K562 (cell line): ENCODE measurements around the gene MCM3. TPM values are rescaled to one million over a fixed set of nuclear protein-coding genes. Genes with fewer than 3 reads are reported as not detected.

Experiments used
- ATAC-seq: fragments of 200-7000 bp; cut with Tn5 transposase; 3 replicates; pipeline ENCODE4 v1.9.1; 2020; ENCODE audit warnings: moderate library complexity
- BruUV-seq: library from RNA; stranded (reverse); fragments of 400-500 nt; replicated peaks from 2 replicates; lab custom pipeline; 2021; lab: Mats Ljungman, UMichigan
- CTCF ChIA-PET: fragments of 300-600 bp; formaldehyde crosslinking; extraction: SDS; loops from one replicate; lab custom pipeline; 2021; ENCODE audit warnings: low intra/inter-chr PET ratio; lab: Yijun Ruan, JAX
- POLR2A ChIA-PET: fragments of 300-600, 350-650 bp; sonication (Branson Sonifier 250); formaldehyde crosslinking; extraction: SDS; loops from one replicate; lab custom pipeline; 2021; ENCODE audit warnings: antibody characterized with exemption, inconsistent platforms; lab: Yijun Ruan, JAX
- DNase-seq, 4 experiments: peaks; one replicate each; pipeline versions ENCODE4 v3.0.0 to v3.0.0-alpha.2; 2011 to 2018; ENCODE audit warnings: low spot score in 3 of 4, mixed read lengths in 3 of 4; ENCODE audit errors: extremely low read depth in 1 of 4
- FAIRE-seq: peaks from 2 replicates; lab custom pipeline; 2011; peaks lifted over from hg19 to GRCh38; lab: Jason Lieb, UNC
- H2AFZ ChIP-seq: 2 replicates; pipeline ENCODE4 v1.6.0; 2011; ENCODE audit warnings: low read depth, low read length, control low read depth, inconsistent platforms
- H3K27ac ChIP-seq: fragments of 200-600 bp; 3 replicates; pipeline ENCODE4 v1.8.0; 2011; ENCODE audit warnings: low read depth, mild to moderate bottlenecking, control low read depth, inconsistent platforms, low read length, moderate library complexity, mixed read lengths; ENCODE audit errors: extremely low read depth
- H3K27me3 ChIP-seq, 2 experiments: fragments of 300-600 bp in 1 of 2; 2 replicates in 1 of 2; 3 replicates in 1 of 2; pipeline versions ENCODE4 v1.6.0 to v1.8.0; 2011; ENCODE audit warnings: inconsistent platforms in 2 of 2, low read length in 2 of 2, mild to moderate bottlenecking in 1 of 2, mixed read lengths in 1 of 2, moderate library complexity in 1 of 2; ENCODE audit not compliant: control insufficient read depth in 2 of 2, insufficient read depth in 2 of 2
- H3K36me3 ChIP-seq: fragments of 300-600 bp; 3 replicates; pipeline ENCODE4 v1.8.0; 2011; ENCODE audit warnings: mild to moderate bottlenecking, low read length, inconsistent platforms; ENCODE audit not compliant: control insufficient read depth, insufficient read depth
- H3K4me1 ChIP-seq, 2 experiments: fragments of 200-600 bp in 1 of 2; replicated peaks in 1 of 2; 2 replicates in 1 of 2; 3 replicates in 1 of 2; pipeline versions ENCODE4 v1.5.1 to v1.8.0; 2011; ENCODE audit warnings: inconsistent platforms in 2 of 2, low read length in 2 of 2, mild to moderate bottlenecking in 1 of 2, mixed read lengths in 1 of 2, moderate library complexity in 1 of 2; ENCODE audit not compliant: control insufficient read depth in 2 of 2, insufficient read depth in 2 of 2
- H3K4me2 ChIP-seq: 2 replicates; pipeline ENCODE4 v1.6.1; 2011; ENCODE audit warnings: low read length, control low read depth, inconsistent platforms, mixed read lengths; ENCODE audit not compliant: insufficient read depth
- H3K4me3 ChIP-seq: fragments of 200-600 bp; sonication (generic), shearing (Covaris generic); 2 replicates; pipeline ENCODE4 v1.5.1; 2016; ENCODE audit warnings: control low read depth, inconsistent platforms
- H3K79me2 ChIP-seq: fragments of 200-600 bp; 3 replicates; pipeline ENCODE4 v1.8.0; 2011; ENCODE audit warnings: low read length, inconsistent platforms; ENCODE audit not compliant: control insufficient read depth, insufficient read depth
- H3K9ac ChIP-seq, 2 experiments: 2 replicates each; pipeline versions ENCODE4 v1.6.0 to v1.6.1; 2011; ENCODE audit warnings: low read depth in 2 of 2, low read length in 2 of 2, control low read depth in 1 of 2, inconsistent platforms in 1 of 2, mild to moderate bottlenecking in 1 of 2, mixed read lengths in 1 of 2; ENCODE audit not compliant: insufficient read depth in 1 of 2
- H3K9me1 ChIP-seq: one replicate; pipeline ENCODE4 v1.6.0; 2011; ENCODE audit warnings: inconsistent platforms, mild to moderate bottlenecking, low read length, moderate library complexity; ENCODE audit not compliant: control insufficient read depth, insufficient read depth
- H3K9me3 ChIP-seq: replicated peaks from 2 replicates; pipeline ENCODE4 v1.5.1; 2011; ENCODE audit warnings: low read depth, low read length, inconsistent platforms; ENCODE audit not compliant: control insufficient read depth, insufficient read depth
- H4K20me1 ChIP-seq: replicated peaks from 2 replicates; pipeline ENCODE4 v1.6.1; 2011; ENCODE audit warnings: low read length, inconsistent platforms, mixed read lengths; ENCODE audit not compliant: control insufficient read depth, insufficient read depth
- BCOR ChIP-seq: fragments of 450-650 bp; IDR thresholded peaks from 2 replicates; pipeline ENCODE4 v1.6.1; 2016
- CEBPB ChIP-seq: fragments of 450-650 bp; IDR thresholded peaks from 2 replicates; pipeline ENCODE4 v1.6.1; 2016; ENCODE audit warnings: missing genetic modification characterization, missing compliant biosample characterization
- HDAC2 ChIP-seq: fragments of 450-650 bp; IDR thresholded peaks from 2 replicates; pipeline ENCODE4 v1.6.1; 2016; ENCODE audit warnings: mild to moderate bottlenecking
- MEIS2 ChIP-seq: fragments of 450-650 bp; IDR thresholded peaks from 2 replicates; pipeline ENCODE4 v1.6.1; 2014; ENCODE audit warnings: mild to moderate bottlenecking; ENCODE audit not compliant: partially characterized antibody
- PBX2 ChIP-seq, 2 experiments: IDR thresholded peaks in 1 of 2; conservative IDR thresholded peaks in 1 of 2; 2 replicates each; pipeline ENCODE4 v1.6.1; 2016; ENCODE audit warnings: low read depth in 2 of 2, mild to moderate bottlenecking in 1 of 2, missing compliant biosample characterization in 1 of 2, missing genetic modification characterization in 1 of 2, moderate library complexity in 1 of 2
- PKNOX1 ChIP-seq: fragments of 450-650 bp; IDR thresholded peaks from 2 replicates; pipeline ENCODE4 v1.6.1; 2016
- PREB ChIP-seq: sonication (generic); formaldehyde crosslinking; IDR thresholded peaks from 2 replicates; pipeline ENCODE4 v1.8.1; 2023; ENCODE audit warnings: mild to moderate bottlenecking, missing genetic modification reagents
- ZBTB26 ChIP-seq: fragments of 450-650 bp; formaldehyde crosslinking; IDR thresholded peaks from 2 replicates; pipeline ENCODE4 v1.4.0; 2022; ENCODE audit warnings: missing genetic modification characterization
- WGBS: fragments of 100-300 bp; shearing (Covaris generic); methylation state at CpG from one replicate; pipeline ENCODE4 v1.1.6; 2016; ENCODE audit warnings: low coverage, mixed read lengths; ENCODE audit not compliant: insufficient coverage; ENCODE audit errors: missing lambda C conversion rate; 5-methylcytosine and 5-hydroxymethylcytosine counted together
- in situ Hi-C: fragments of 300-500 bp; cut with MboI; formaldehyde crosslinking; loops from 4 replicates; pipeline ENCODE4 v1.15.0; 2018; ENCODE audit warnings: inconsistent platforms, mixed read lengths
- intact Hi-C: fragments of 100-400 bp; cut with micrococcal nuclease; formaldehyde crosslinking; loops from 2 replicates; pipeline ENCODE4 v1.14.2; 2022
- polyA plus RNA-seq, 8 experiments: library from polyadenylated mRNA; depleted of rRNA in 4 of 8; stranded (reverse) in 5 of 8; unstranded in 3 of 8; fragments of >200 nt; fragmentation: Nextera tagmentation in 2 of 8; fragmentation: Illumina TruSeq in 1 of 8; extraction: Ambion mirVana in 2 of 8; extraction: Trizol in 1 of 8; gene quantifications; 2 replicates each; pipeline versions ENCODE4 v1.2.1 to v1.2.3, GENCODE V29; 2011 to 2014; ENCODE audit warnings: inconsistent platforms in 1 of 8, missing spikeins in 1 of 8
- total RNA-seq, 7 experiments: library from RNA; depleted of rRNA in 6 of 7; stranded (reverse); fragments of >200 nt in 6 of 7; fragmentation: Illumina TruSeq in 2 of 7; extraction: Trizol in 2 of 7; gene quantifications; 2 replicates each; pipeline versions ENCODE4 v1.2.1 to v1.2.3, GENCODE V29; 2011 to 2021; ENCODE audit warnings: low replicate concordance in 1 of 7

MCM3 gene
- total and polyA plus RNA-seq, 9 of the 15 experiments (the other 6 are each of a cell fraction or from before 2014, with no cell fraction given) = 76.1 to 270 (median 250) TPM

GRCh38 chr6:52328303-52328662 is 43.7 kb upstream of the MCM3 start:
- FAIRE-seq (peak; percentile 54), DNase-seq (no peak), ATAC-seq (no peak)
- no peaks in the 10 kb centered on the region for H3K79me2 ChIP-seq
- no peak overlapping the region for H3K4me3 ChIP-seq
- 14% methylated on average over 2 of the region's 2 CpGs for WGBS
- H3K27ac ChIP-seq = no peak overlapping the region
- in situ Hi-C loops = no loop called here
- peaks cover 17% of the 10 kb centered on the region in 2 experiments for H3K4me1 ChIP-seq
- BruUV-seq = no TSS peak
- peak overlapping the region in 1 of 2 experiments; percentile 56; a peak in 1 of 4 replicates for H3K9ac ChIP-seq
- no peaks in the 10 kb centered on the region for H3K27me3 ChIP-seq
- H3K4me2 ChIP-seq = no peak overlapping the region
- ChIA-PET POLR2A (interaction anchor here (0.6 to 1.2 kb wide), 2 partner anchors 9 to 91 kb away, joined by 3 to 4 read pairs; no protein-coding TSS in a partner anchor), CTCF (no interaction called here)
- no peak overlapping the region for H2AFZ ChIP-seq
- H3K9me1 ChIP-seq = no peaks in the 10 kb centered on the region
- no peaks in the 10 kb centered on the region for H3K36me3 ChIP-seq
- H3K9me3 ChIP-seq = no peaks in the 10 kb centered on the region
- H4K20me1 ChIP-seq = no peaks in the 10 kb centered on the region
- intact Hi-C loops = no loop called here
- TF ChIP-seq PKNOX1 (peak; percentile 41; the same call in 1 of the 2 replicates), ZBTB26 (CRISPR knock-in tag) (no peak), BCOR (no peak), MEIS2 (peak; percentile 65), HDAC2 (no peak), CEBPB (tag) (0 out of 2 replicates have a peak, but pooled peaks have one; percentile 8), PREB (CRISPR knock-in tag) (no peak), PBX2 (CRISPR knock-in tag; IDR thresholded peaks at IDR 0.05; ENCODE audit: low read depth) (no peak), PBX2 (tag; conservative IDR thresholded peaks at IDR 0.05; ENCODE audit: low read depth) (peak; percentile 39; the same call in 1 of the 2 replicates)
